ENCODE data around the gene MCUR1.
"Not testable (repeated sequence)": the region's sequence is repeated elsewhere in the genome, so short reads cannot be mapped to it uniquely, and the experiment has no call there.

Gene MCUR1, protein sequence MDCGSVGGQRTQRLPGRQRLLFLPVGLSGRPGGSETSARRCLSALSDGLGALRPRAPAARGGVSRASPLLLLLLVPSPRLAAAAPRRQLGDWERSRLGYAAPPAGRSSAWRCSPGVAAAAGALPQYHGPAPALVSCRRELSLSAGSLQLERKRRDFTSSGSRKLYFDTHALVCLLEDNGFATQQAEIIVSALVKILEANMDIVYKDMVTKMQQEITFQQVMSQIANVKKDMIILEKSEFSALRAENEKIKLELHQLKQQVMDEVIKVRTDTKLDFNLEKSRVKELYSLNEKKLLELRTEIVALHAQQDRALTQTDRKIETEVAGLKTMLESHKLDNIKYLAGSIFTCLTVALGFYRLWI

DNA sequence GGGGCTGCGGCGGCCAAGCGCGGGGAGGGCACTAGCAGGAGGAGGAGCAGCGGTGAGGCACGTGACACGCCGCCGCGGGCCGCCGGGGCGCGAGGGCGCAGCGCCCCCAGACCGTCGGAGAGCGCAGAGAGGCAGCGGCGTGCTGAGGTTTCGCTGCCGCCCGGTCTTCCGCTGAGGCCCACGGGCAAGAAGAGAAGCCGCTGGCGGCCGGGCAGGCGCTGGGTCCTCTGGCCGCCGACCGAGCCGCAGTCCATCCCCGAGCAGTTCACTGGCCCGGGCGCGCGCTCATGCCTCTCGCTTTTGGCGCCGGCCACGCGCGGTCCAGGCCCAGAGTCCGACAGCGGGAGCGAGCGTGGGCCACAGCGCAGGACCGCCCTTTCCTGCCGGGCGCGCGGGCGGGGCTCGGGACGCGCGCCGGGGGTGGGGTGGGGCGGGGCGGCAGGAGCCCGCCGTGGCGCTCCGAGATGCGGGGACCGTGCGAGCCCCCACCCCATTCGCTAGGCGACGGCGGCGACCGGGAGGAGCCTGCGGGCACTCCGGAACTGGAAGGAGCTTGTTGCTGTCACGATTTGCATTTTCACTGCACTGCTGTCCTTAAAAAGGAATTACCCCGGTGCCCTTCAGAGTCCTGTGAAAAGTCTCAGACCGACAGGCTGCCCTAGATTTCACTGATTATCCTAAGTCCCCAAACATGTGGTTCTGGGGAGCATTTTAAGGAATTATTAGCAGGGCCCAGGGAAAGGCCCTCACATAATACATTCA, at the start of gene MCUR1:
MCUR1 (minus strand) TSS at position 382 of the 762 bp plus-strand sequence; CDS start at position 254, 128 bp downstream.
- DNase-seq (ENCODE audit: low read depth in 2 of 2) = peak; percentile 50 to 56

DNA sequence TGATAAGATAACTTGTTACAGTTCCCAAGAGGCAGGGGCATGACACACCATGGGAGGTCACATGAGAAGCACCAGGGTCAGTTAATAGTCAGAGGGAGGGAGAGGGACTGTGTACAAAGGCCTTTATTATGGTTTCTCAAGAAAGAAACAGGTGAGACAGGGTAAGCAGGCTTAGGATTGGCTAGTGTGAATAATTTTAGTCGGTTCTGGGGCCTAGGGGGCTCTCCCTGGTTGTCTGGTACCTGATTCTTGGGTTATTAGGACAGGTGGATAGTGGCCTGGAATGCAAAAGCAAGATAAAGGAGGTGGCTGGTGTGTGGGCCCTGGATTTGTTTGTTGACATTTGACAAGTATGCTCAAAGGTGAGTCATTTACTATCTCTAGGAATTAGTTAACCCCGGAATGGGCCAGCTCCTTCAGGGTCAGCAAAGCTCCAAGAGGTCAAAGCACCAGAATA, 49.4 kb upstream of the MCUR1 start:
- no peak for DNase-seq (ENCODE audit: low read depth in 2 of 2)

DNA sequence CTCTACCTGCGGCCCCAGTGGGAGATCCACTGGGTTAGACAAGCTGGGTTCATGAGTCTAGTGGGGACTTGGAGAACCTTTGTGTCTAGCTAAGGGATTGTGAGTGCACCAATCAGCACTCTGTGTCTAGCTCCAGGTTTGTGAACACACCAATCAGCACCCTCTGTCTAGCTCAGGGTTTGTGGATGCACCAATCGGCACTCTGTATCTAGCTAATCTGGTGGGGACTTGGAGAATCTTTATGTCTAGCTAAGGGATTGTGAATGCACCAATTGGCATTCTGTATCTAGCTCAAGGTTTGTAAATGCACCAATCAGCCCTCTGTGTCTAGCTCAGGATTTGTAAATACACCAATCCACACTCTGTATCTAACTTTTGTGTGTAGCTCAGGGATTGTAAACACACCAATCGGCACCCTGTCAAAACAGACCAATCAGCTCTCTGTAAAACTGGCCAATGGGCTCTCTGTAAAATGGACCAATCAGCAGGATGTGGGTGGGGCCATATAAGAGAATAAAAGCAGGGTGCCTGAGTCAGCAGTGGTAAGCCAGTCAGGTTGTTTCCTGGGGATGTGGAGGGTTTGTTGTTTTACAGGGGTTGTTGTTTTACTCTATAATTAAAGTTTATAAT, 46.3 kb upstream of the MCUR1 start:
- not testable (repeated sequence) for DNase-seq (ENCODE audit: low read depth in 2 of 2)

DNA sequence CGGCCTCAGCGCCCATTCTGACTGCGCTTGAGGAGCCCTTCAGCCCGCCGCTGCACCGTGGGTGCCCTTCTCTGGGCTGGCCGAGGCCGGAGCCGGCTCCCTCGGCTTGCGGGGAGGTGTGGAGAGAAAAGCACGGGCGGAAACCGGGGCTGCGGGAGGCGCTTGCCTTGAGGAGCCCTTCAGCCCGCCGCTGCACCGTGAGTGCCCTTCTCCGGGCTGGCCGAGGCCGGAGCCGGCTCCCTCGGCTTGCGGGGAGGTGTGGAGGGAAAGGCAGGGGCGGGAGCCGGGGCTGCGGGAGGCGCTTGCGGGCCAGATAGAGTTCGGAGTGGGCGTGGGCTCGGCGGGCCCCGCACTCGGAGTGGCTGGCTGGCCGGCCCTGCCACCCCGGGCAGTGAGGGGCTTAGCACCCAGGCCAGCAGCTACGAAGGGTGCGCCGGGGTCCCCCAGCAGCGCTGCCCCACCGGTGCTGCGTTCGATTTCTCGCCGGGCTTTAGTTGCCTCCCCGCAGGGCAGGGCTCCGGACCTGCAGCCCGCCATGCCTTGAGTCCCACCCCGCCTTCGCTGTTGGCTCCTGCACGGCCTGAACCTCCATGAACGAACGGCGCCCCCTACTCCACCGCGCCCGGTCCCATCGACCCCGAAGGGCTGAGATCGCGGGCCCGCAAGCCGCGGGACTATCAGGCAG, 45.7 kb upstream of the MCUR1 start:
- no peak for DNase-seq (ENCODE audit: low read depth in 2 of 2)

DNA sequence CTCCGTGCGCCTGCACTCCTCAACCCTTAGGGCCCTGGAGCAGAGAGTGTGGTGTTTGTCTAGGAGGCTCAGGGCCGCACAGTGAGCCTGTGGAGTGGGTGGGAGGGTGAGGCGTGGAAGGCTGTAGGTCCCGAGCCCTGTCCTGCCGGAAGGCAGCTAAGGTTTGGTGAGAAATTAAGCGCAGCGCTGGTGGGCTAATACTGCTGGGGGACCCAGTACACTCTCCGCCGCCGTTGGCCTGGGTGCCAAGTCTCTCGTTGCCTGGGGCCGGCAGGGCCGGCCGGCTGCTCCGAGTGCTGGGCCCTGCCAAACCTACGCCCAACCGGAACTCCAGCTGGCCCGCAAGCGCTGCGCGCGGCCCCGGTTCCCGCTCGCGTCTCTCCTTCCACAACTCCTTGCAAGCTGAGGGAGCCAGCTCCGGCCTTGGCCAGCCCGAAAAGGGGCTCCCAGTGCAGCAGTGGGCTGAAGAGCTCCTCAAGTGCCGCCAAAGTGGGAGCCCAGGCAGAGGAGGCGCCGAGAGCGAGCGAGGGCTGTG, 40.4 kb upstream of the MCUR1 start:
- DNase-seq (ENCODE audit: low read depth in 2 of 2) = no peak

DNA sequence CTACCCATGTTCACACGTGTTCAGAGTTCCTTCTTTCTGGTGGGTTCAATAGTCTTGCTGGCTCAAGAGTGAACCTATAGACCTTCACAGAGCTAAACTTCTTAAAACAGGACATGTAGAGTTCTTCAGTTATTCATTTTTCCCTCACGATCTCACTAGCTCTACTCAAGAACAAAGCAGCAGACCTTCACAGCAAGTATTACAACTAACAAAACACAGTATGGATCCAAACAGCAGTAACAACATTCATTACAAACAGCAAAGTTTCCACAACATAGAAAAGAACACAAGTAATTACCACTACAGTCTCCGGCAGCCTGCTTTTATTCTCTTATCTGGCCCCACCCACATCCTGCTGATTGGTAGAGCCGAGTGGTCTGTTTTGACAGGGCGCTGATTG, 39.5 kb upstream of the MCUR1 start:
- DNase-seq (ENCODE audit: low read depth in 2 of 2) = no peak

DNA sequence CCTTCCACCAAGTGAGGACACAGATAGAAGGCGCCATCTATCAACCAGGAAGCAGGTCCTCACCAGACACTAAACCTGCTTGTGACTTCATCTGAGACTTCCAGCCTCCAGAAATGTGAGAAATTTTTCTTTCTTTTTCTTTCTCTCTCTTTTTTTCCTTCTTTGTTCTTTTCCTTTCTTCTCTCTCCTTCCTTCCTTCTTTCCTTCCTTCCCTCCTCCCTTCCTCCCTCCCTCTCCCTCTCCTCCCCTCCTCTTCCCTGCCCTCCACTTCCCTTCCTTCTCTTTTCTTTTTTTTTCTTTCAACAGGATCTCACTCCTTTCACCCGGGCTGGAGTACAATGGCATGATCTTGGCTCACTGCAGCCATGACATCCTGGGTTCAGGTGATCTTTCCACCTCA, 37.4 kb upstream of the MCUR1 start:
- DNase-seq (ENCODE audit: low read depth in 2 of 2) = no peak

DNA sequence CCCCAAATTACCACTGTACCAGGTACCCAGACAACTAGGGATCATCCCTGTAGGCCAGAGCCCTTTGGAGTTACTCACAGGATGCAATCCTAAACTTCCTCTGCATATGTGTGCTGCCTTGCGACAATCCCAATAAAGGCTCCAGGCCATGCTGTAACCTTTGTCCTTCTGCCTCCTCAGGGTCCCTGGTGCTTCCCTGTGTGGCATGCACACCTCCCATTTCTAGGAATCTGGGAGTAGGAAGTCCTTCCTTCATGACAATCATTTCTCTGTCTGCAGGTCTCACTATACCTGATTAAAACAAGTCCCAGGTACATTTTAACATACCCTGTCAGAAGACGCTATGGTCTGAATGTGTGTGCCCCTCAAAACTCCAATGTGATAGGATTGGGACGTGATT, 37.0 kb upstream of the MCUR1 start:
- no peak for DNase-seq (ENCODE audit: low read depth in 2 of 2)

DNA sequence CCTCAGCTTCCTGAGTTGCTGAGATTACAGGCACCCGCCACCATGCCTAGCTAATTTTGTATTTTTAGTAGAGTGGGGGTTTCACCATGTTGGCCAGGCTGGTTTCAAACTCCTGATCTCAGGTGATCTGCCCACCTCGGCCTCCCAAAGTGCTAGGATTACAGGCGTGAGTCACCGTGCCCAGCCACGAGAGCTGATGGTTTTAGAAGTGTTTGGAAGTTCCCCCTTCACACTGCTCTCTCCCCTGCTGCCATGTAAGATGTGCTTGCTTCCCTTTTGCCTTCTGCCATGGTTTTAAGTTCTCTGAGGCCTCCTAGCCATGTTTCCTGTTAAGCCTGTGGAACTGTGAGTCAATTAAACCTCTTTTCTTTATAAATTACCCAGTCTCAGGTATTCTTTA, 36.3 kb upstream of the MCUR1 start:
- not testable (repeated sequence) for DNase-seq (ENCODE audit: low read depth in 2 of 2)

DNA sequence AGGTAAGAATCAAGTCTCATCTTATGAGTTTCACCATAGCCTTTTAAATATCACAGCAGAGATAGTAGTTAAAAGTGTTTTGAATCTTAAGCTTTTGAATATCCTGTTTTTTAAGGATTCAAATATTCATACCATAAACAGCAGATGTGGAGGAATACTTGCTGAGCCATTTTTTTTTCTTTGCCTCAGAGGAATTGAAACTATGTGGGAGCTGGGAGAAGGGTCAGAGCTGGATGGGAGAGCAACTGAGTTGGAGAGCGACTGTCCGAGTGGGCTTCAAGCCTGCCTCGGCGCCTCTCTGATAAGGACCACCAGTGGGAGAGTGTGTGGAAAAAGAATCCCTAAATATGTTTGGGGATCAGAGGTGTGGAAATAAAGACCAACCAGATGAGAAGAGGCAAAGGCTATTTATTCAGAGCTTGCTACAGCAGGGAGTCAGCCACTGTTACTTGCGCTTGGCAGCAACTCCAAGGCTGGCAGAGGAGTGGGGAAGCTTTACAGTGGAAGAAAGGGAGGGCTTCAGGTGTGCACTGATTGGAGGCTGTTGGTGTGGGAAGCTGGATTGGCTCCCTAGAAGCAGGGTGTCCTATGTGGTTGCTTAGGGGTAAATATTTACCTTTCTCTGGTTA, 34.3 kb upstream of the MCUR1 start:
- no peak for DNase-seq (ENCODE audit: low read depth in 2 of 2)

DNA sequence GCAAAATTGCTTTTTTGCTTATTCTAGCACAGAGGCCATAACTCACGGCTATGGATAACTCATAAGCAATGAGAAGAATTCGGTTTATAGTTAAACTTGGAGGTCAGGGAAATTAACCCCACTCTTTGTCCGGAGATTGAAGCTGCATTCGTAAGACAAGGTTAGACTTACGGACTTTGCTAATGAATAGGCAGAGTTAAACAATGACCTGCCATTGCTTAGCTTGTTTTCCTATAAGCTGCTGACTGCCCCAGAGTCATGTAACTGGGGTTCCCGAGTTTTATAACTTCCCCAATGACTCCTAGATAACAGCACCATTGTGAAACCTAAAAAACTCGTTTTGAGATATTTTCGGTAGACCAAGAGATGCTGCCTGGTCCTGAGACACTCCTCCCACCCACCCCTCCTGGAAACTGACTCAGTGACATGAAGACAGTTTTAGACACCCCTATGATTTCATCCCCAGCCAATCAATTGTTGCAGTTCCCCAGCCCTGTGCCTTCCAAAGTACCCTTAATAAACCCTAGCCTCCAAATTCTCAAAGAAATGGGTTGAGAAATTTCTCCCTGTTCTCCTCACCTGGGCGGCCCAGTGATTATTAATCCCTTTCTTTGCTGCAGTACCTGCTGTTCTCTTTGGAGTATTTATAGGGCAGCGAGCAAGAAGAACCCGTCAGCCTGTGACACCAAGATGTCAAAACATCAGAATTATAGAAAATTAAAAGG, 33.1 kb upstream of the MCUR1 start:
- no peak for DNase-seq (ENCODE audit: low read depth in 2 of 2)

DNA sequence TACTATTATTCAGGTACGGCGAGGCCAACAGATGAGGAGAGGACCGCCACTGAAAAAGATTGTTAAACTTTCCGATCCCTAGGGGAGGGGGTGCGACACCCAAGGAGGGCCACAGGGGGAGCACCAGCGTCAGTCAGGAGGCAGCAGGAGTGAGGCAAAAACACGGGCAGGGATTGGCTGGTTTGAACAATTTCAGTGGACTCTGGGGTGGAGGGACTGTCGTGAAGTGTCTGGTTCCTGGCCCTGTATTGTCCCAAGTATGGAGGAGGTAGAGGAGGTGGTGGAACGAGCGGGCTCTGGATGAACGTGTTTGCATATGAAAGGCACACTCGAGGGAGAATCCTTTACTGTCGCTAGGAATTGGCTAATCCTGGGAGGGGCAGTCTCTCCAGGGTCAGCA, 32.5 kb upstream of the MCUR1 start:
- DNase-seq (ENCODE audit: low read depth in 2 of 2) = no peak

DNA sequence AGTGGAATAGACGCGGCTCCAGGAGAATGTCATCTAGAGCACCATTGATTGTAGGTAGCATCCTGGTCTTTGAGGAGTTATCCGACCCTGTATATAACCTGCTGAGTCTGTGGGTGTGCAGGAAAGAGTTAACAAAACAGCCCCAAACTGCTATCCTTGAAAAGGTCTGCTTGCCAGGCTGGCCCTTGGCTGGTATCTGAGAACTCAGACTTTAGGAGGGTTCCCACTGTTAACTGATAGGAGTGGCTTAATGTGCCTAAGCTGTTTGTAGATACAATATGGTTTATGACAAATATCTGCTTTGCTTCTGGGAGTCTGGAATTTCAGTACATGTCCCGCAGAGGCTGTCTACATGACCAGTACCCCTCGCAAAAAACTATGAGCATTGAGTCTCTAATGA, 27.6 kb upstream of the MCUR1 start:
- no peak for DNase-seq (ENCODE audit: low read depth in 2 of 2)

DNA sequence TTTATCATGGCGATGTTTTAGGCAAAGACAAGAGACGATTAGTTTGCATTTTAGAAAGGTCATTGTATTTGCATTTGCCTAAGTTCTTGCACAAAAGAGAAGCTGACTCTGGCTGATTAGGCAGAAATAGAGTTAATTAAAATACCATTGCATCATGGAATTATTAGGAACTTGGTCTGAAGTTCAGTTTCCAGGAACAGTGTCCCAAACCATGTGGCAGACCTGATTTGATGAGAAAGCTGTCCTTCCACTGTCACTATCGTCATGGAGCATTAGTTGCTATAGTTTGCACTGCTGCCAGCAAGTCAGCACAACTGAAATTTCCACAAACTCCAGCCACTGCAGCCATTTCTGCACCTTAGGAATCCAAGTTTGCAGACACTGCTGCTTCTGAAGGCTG, 24.3 kb upstream of the MCUR1 start:
- DNase-seq (ENCODE audit: low read depth in 2 of 2) = no peak

DNA sequence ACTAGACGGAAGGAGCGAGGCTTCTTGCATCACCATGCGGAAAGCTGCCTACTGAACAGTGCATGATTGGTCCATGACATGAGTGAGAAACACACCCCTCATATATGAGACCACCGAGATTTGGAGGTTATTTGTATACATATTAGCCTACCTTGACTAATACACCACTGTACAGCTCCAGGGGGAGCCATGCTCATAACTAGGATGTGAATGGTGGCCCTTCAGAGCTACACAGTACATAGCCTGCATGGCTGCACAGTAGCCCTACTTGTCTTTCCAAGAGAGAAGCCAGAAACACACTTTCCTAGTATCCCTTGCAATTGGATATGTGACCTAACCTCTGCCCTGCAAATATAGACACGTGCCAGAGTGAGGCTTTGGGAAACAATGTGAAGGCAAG, 21.8 kb upstream of the MCUR1 start:
- no peak for DNase-seq (ENCODE audit: low read depth in 2 of 2)

DNA sequence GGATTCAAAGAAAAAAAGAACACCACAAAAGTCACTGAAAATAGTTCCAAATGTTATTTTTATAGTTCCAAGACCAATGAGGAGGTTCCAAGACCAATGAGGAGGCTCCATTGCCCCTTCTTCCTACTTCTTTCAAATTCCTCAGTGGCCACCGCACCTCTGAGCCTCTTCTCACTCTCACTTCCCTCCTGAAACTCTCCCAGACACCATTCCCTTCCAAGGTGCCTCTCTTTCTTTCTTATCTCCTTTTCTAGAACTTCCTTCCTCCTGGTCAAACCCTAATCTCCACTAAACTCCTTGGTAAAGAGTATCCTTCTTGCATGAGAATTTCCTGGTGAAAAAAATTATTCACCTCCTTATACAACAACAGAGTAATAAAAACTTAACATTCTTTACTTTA, 20.4 kb upstream of the MCUR1 start:
- no peak for DNase-seq (ENCODE audit: low read depth in 2 of 2)

DNA sequence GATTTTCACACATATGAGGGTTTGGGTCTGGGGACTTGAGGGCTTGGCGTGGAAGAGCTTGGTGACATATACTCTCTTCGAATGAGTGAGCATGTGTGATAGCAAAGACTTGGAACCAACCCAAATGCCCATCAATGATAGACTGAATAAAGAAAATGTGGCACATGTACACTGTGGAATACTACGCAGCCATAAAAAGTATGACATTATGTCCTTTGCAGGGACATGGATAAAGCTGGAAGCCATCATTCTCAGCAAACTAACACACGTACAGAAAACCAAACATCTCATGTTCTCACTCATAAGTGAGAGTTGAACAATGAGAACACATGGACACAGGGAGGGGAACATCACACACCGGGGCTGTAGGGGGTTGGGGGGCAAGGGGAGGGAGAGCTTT, 19.7 kb upstream of the MCUR1 start:
- not testable (repeated sequence) for DNase-seq (ENCODE audit: low read depth in 2 of 2)

DNA sequence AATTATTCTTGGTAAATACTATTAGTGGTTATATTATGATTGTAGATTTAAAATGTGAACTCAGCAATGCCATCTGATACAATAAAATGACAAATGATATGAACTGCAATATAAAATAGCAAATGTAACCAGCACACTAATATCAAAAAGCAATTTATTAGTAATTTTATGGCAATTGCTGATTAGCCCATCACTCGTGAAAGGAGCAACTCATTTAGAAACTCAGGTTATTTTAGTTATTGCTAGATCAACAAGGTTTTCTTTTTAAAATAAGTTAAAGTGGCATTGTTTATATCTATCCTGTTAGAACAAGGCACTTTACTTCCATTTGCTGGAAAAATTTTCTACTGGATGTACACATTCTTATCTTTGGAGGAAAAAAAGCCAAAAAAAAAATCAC, 18.4 kb upstream of the MCUR1 start:
- no peak for DNase-seq (ENCODE audit: low read depth in 2 of 2)

DNA sequence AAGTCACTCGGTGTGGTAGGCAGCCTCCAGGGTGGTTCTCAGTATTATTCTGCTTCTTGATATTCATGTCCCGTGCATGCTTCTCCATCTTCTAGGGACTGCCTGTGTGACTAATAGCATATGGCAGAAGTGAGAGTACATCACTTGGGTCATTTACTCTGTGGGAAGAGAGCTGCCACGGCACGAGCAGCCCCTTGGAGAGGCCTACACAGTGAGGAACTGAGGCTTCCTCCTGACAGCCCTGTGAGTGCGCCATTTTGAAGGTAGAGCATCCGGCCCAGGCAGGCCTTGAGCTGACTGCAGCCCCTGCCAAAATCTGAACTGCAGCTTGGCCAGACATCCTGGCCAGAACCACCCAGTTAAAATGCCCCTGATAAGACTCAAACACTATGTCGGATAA, 17.3 kb upstream of the MCUR1 start:
- DNase-seq (ENCODE audit: low read depth in 2 of 2) = no peak

DNA sequence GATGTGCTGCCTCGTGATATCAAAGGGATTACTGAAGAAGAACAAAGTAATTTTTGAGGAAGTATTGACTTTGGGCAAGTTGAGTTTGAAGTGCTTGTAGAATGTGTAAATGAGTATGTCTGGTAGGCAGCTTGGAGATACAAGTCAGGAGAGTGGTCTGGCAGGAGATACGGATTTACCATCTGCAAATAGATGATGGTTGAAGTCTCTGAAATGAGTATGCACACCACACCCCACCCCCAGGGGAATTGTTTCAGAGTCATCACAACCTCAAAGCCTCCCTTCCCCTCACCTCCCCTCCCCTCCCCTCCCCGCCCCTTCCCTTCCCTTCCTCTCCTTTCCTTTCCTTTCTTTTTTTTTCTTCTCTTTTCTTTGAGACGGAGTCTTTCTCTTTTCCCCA, 16.4 kb upstream of the MCUR1 start:
- DNase-seq (ENCODE audit: low read depth in 2 of 2) = no peak

DNA sequence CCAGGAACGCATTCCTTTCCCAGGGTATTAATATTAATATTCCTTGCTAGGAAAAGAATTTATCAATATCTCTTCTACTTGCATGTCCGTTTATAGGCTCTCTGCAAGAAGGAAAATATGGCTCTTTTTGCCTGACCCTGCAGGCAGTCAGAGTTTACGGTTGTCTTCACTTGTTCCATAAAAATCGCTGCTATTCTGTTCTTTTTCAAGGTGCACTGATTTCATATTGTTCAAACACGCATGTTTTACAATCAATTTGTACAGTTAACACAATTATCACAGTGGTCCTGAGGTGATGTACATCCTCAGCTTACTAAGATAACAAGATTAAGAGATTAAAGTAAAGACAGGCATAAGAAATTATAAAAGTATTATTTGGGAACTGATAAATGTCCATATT, 15.1 kb upstream of the MCUR1 start:
- DNase-seq (ENCODE audit: low read depth in 2 of 2) = not testable (repeated sequence)

Measured in stimulated activated CD4-positive, alpha-beta T cell treated with anti-CD3 and anti-CD28 coated beads, Interleukin-1b, Interleukin-23, amount 100 ng/mL, for 1 hour (primary cell).